Prostate gland (tissue), 2 donors: ENCODE data around the gene GALNT4. TPM values are rescaled to one million over a fixed set of nuclear protein-coding genes. Genes with fewer than 3 reads are reported as not detected.

Source experiments
- DNase-seq: peaks from one replicate; pipeline ENCODE4 v3.0.0-alpha.2; 2019; ENCODE audit warnings: low spot score
- H3K27ac ChIP-seq, 2 donors: fragments of 200-600 bp; sonication (generic); 2 replicates each; pipeline ENCODE4 v1.5.1; 2017 to 2019
- H3K27me3 ChIP-seq: fragments of 200-600 bp; sonication (generic); replicated peaks from 2 replicates; pipeline ENCODE4 v1.5.1; 2019; ENCODE audit not compliant: insufficient read depth
- H3K36me3 ChIP-seq, 2 donors: fragments of 200-600 bp; sonication (generic); 1 replicate in 1 of 2; 2 replicates in 1 of 2; pipeline versions ENCODE4 v1.5.1 to v1.8.1; 2017 to 2019
- H3K4me1 ChIP-seq: fragments of 200-600 bp; sonication (generic); replicated peaks from 2 replicates; pipeline ENCODE4 v1.5.1; 2019
- H3K4me3 ChIP-seq, 2 donors: fragments of 200-600 bp; sonication (generic); 2 replicates each; pipeline ENCODE4 v1.5.1; 2017 to 2019
- H3K9me3 ChIP-seq: fragments of 200-600 bp; sonication (generic); 2 replicates; pipeline ENCODE4 v1.5.1; 2017
- CTCF ChIP-seq, 4 experiments: fragments of 200-600 bp in 2 of 4; fragments of 450-650 bp in 2 of 4; sonication (generic) in 2 of 4; IDR thresholded peaks; 1 replicate in 3 of 4; 2 replicates in 1 of 4; pipeline ENCODE4 v1.5.1; 2016 to 2019; ENCODE audit warnings: antibody characterized with exemption in 4 of 4, mild to moderate bottlenecking in 2 of 4, moderate library complexity in 2 of 4
- POLR2A ChIP-seq: fragments of 450-650 bp; IDR thresholded peaks from one replicate; pipeline ENCODE4 v1.6.1; 2016; ENCODE audit warnings: antibody characterized with exemption, mild to moderate bottlenecking
- POLR2AphosphoS5 ChIP-seq: sonication (generic); formaldehyde crosslinking; IDR thresholded peaks from one replicate; pipeline ENCODE4 v1.6.1; 2017; ENCODE audit warnings: antibody characterized with exemption
- WGBS: methylation state at CpG from one replicate; pipeline ENCODE4 v1.1.5; 2018; 5-methylcytosine and 5-hydroxymethylcytosine counted together
- intact Hi-C: fragments of 100-400 bp; cut with DNase I; formaldehyde crosslinking; loops from one replicate; pipeline ENCODE4 v1.14.2; 2022
- total RNA-seq, 2 donors: library from RNA; depleted of rRNA; stranded (reverse); fragments of >200 nt; gene quantifications; one replicate each; pipeline ENCODE4 v1.1.0, GENCODE V29; 2016

GALNT4 gene
- total RNA-seq, 2 donors from 2014 or later = 4.1 to 8.4 TPM

GRCh38 chr12:89551747-89552146, 27.2 kb upstream of the GALNT4 start:
- Histone ChIP-seq H3K27ac (no peak overlapping the region), H3K4me3 (no peak overlapping the region), H3K4me1 (no peaks in the 10 kb centered on the region), H3K9me3 (no peaks in the 10 kb centered on the region), H3K27me3 (no peaks in the 10 kb centered on the region), H3K36me3 (no peaks in the 10 kb centered on the region)
- DNase-seq = no peak
- 96% methylated on average over 2 of the region's 2 CpGs for WGBS
- intact Hi-C loops = no loop called here
- no peak for TF ChIP-seq POLR2AphosphoS5
- no peak for TF ChIP-seq POLR2A
- TF ChIP-seq CTCF (IDR thresholded peaks at IDR 0.05) = no peak

GRCh38 chr12:89547101-89547500, 22.5 kb upstream of the GALNT4 start:
- no peaks in the 10 kb centered on the region for H3K36me3 ChIP-seq
- H3K27ac ChIP-seq = no peak overlapping the region
- WGBS = 80% methylated on average over 4 of the region's 4 CpGs
- no peaks in the 10 kb centered on the region for H3K4me1 ChIP-seq
- no peak for DNase-seq
- TF ChIP-seq POLR2AphosphoS5 (no peak), CTCF (IDR thresholded peaks at IDR 0.05) (no peak), POLR2A (no peak)
- no peaks in the 10 kb centered on the region for H3K27me3 ChIP-seq
- no peak overlapping the region for H3K4me3 ChIP-seq
- H3K9me3 ChIP-seq = no peaks in the 10 kb centered on the region
- intact Hi-C loops = loop anchor here (10.0 kb wide), 3 partner anchors 558 to 1368 kb away; no protein-coding TSS in a partner anchor

- 87% methylated on average over 4 of the region's 4 CpGs for WGBS
- Histone ChIP-seq H3K4me1 (no peaks in the 10 kb centered on the region), H3K27me3 (no peaks in the 10 kb centered on the region), H3K27ac (no peak overlapping the region), H3K36me3 (no peaks in the 10 kb centered on the region), H3K4me3 (no peak overlapping the region), H3K9me3 (no peaks in the 10 kb centered on the region)
- TF ChIP-seq CTCF (IDR thresholded peaks at IDR 0.05) (no peak), POLR2AphosphoS5 (no peak), POLR2A (no peak)
- intact Hi-C loops = loop anchor here (10.0 kb wide), 3 partner anchors 559 to 1369 kb away; no protein-coding TSS in a partner anchor
- no peak for DNase-seq
Measured at GRCh38 chr12:89546151-89546550, 21.6 kb upstream of the GALNT4 start.

GRCh38 chr12:89544681-89545184, 20.1 kb upstream of the GALNT4 start:
- no peak overlapping the region for H3K4me3 ChIP-seq
- no peaks in the 10 kb centered on the region for H3K27me3 ChIP-seq
- intact Hi-C loops = loop anchor here (5.0 to 10.0 kb wide), 4 partner anchors 163 to 1370 kb away; partner anchors contain the start of gene ATP2B1
- H3K4me1 ChIP-seq = no peaks in the 10 kb centered on the region
- TF ChIP-seq CTCF (IDR thresholded peaks at IDR 0.05) = no peak
- no peak for TF ChIP-seq POLR2A
- TF ChIP-seq POLR2AphosphoS5 = no peak
- WGBS = 34% methylated on average over 6 of the region's 6 CpGs
- H3K27ac ChIP-seq = no peak overlapping the region
- H3K36me3 ChIP-seq = no peaks in the 10 kb centered on the region
- peak; percentile 32 for DNase-seq
- no peaks in the 10 kb centered on the region for H3K9me3 ChIP-seq

- 79% methylated on average over 1 of the region's 1 CpG for WGBS
- TF ChIP-seq CTCF (IDR thresholded peaks at IDR 0.05) = no peak
- TF ChIP-seq POLR2AphosphoS5 = no peak
- no peak for TF ChIP-seq POLR2A
- Histone ChIP-seq H3K4me1 (no peaks in the 10 kb centered on the region), H3K4me3 (no peak overlapping the region), H3K27me3 (no peaks in the 10 kb centered on the region), H3K27ac (no peak overlapping the region), H3K9me3 (no peaks in the 10 kb centered on the region), H3K36me3 (no peaks in the 10 kb centered on the region)
- DNase-seq = no peak
- intact Hi-C loops = loop anchor here (5.0 to 10.0 kb wide), 4 partner anchors 163 to 1371 kb away; partner anchors contain the start of gene ATP2B1
Measured at GRCh38 chr12:89544022-89544421, 19.4 kb upstream of the GALNT4 start.
